Germinal center (tissue), 1 donor: ENCODE measurements around the gene RNU6-1.

Experiments used
- DNase-seq: peaks from one replicate; pipeline ENCODE4 v3.0.0; 2012; ENCODE audit warnings: mixed read lengths, low spot score

RNU6-1 gene

DNA sequence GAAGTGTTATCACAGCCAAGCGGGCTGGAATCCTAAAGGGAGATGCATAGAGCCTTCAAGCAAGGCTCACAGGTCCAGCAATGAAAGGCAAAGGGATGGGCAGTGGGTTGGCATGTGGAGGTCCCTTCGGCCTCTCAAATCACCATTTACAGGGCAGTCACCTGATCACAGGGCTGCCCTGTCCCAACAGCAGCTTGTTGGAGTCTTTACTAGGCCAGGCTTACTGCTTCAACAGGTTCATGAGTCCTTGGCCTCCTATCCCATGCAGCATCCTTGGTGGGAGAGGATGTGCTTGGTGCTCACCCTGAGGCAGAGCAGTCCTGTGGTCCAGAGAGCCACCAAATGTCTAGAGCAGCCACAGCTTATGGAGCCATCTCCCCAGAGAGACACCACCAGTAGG lies 38.7 kb downstream of the RNU6-1 start:
- no peak for DNase-seq

DNA sequence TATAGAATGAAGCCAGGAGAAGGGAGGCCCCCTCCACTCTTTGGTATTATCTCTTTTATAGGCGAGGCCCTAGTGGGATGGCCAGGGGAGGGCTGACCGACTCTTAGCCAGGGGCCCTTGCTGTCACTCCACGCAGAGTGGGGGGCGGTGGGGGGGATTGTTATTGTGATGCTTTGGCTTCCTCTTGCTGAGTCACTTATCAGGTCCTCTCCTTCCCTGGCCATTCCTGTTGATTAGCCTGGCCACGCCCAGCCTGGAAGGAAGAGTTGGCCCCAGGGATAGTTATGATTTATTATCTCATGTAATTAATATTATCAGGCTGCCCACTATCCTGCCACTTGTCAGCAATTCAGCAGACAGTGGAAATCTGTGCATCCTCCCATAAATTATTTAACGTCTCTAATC lies 40.0 kb downstream of the RNU6-1 start:
- no peak for DNase-seq

- DNase-seq, result no peak
Observed at GRCh38 chr15:67796196-67797127, 43.4 kb downstream of the RNU6-1 start.

DNA sequence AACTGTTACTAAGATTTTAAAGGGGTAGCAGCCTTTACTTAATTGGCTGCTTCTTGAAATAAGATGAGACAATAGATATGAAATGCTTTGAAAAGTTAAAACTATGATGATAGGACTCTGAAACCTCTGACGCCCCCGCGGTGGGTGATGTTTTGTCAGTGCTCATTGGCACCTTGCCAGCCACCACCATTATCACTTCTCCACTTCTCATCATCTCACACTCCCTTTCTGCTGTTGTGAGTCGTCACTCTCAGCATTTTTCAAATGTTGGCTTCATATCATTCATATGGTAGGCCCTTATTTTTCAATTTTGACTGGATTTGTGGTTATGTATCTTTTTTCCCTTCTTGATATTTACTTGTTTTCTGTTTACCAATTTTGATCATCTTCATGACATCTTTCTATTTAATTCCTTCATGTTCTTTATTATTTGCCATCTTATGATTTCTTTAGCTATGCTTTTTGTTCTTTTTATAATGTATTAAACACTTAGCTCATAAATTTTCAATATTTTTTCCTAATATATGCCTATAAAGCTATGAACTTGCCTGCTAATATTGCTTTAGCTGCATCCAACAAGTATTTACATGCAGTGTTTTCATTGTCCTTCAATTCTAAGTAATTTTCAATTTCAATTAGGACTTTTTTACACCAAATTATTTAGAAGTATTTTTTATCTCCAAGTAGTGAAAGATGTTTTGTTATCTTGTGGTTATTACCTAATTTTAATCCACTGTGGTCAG lies 44.8 kb downstream of the RNU6-1 start:
- DNase-seq, result no peak

DNA sequence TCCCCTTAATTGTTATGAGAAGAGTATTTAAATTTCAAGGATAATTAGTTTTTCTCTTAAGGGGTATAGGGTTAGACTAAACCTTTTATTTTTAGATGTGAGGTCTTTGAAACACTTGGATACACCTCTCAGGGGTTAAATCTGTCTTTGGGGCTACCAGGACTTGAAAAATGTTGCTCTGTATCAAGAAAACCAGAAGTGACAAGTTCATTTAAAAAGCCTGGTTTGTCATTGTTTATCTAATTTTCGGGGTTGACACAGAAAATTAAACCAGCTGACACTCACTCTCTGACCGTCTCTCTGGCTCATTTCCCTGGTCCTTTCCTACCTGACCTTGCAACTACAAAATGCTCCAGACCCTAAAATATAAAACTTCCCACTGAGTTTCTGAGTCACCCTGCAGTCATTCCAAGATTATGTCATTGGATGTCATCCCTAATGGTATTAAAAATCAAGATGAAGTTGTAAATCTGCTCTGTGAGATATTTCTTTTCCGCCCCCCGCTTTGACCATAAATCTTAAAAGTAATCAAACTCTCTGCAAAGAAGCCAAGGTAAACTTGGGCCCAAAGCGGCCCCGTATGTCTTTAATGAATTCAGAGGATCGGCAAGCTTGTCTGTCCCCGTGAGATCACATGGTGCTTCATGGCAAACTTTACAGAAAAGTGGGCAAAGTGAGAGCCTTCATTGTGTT lies 47.4 kb downstream of the RNU6-1 start:
- no peak for DNase-seq

- no peak for DNase-seq
Observed at GRCh38 chr15:67790610-67791319, 49.1 kb downstream of the RNU6-1 start.
